ENCODE measurements around the gene SINHCAF. TPM values are rescaled to one million over a fixed set of nuclear protein-coding genes. Genes with fewer than 3 reads are reported as not detected.

SINHCAF gene
- total and polyA plus RNA-seq, 12 donors: 5.7 to 16.9 (median 10.1) TPM

GRCh38 chr12:31280183-31280582 is 45.8 kb downstream of the SINHCAF start:
- Histone ChIP-seq H3K9me3 (peaks cover 0 to 7% (median 0%) of the 10 kb centered on the region in 11 donors), H3K27ac (no peak overlapping the region), H3K27me3 (no peaks in the 10 kb centered on the region), H3K4me3 (no peak overlapping the region), H3K36me3 (peaks cover 0 to 58% (median 10%) of the 10 kb centered on the region in 9 donors), H3K4me1 (no peaks in the 10 kb centered on the region)
- ATAC-seq: no peak
- DNase-seq: no peak
- intact Hi-C loops (cut with DNase I): no loop called here
- TF ChIP-seq CTCF (IDR thresholded peaks at IDR 0.05): no peak

- Histone ChIP-seq H3K27me3 (no peaks in the 10 kb centered on the region), H3K4me1 (no peaks in the 10 kb centered on the region), H3K36me3 (peaks cover 0 to 51% (median 8%) of the 10 kb centered on the region in 9 donors), H3K4me3 (no peak overlapping the region), H3K27ac (no peak overlapping the region), H3K9me3 (peaks cover 0 to 2% (median 0%) of the 10 kb centered on the region in 11 donors)
- no peak for DNase-seq
- intact Hi-C loops (cut with DNase I): loop anchor here in 2 of 10 donors (10.0 kb wide), 2 partner anchors 425 to 435 kb away; no protein-coding TSS in a partner anchor
- TF ChIP-seq CTCF (IDR thresholded peaks at IDR 0.05): no peak
- ATAC-seq: no peak
- WGBS, 2 donors: 83 to 95% methylated on average over 8 of the region's 8 CpGs
Measured at GRCh38 chr12:31279390-31279924, 46.5 kb downstream of the SINHCAF start.

DNA sequence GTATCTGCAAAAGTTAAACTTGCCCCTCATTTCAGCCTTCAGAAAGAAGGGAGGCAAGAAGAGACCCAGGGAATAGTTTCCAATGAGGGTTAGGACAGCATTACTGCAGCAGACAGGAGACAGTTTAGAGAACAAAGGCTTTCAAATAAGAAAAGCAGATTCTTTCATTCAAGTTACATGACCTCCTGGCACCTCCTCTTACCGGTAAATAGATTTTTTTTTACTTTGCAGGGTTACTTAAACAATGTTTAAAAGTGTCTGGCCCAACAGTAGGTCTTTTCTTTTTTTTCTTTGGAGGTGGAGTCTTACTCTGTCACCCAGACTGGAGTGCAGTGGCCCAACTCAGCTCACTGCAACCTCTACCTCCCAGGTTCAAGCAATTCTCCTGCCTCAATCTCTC is 47.1 kb downstream of the SINHCAF start:
- H3K9me3 ChIP-seq: no peaks in the 10 kb centered on the region
- H3K36me3 ChIP-seq: peaks cover 0 to 44% (median 5%) of the 10 kb centered on the region in 9 donors
- intact Hi-C loops (cut with DNase I): loop anchor here in 2 of 10 donors (10.0 kb wide), 2 partner anchors 424 to 434 kb away; no protein-coding TSS in a partner anchor
- H3K27ac ChIP-seq: no peak overlapping the region
- no peak for DNase-seq
- ATAC-seq: no peak
- H3K4me1 ChIP-seq: no peaks in the 10 kb centered on the region
- 69 to 81% methylated on average over 1 of the region's 1 CpG for WGBS, 2 donors
- no peaks in the 10 kb centered on the region for H3K27me3 ChIP-seq
- no peak overlapping the region for H3K4me3 ChIP-seq
- TF ChIP-seq CTCF (IDR thresholded peaks at IDR 0.05): no peak

- H3K4me1 ChIP-seq: no peaks in the 10 kb centered on the region
- 86 to 88% methylated on average over 4 of the region's 4 CpGs for whole genome bisulfite sequencing, 2 donors
- ATAC-seq (no peak), DNase-seq (no peak)
- no peaks in the 10 kb centered on the region for H3K27me3 ChIP-seq
- no peak overlapping the region for H3K27ac ChIP-seq
- intact Hi-C loops (cut with DNase I): loop anchor here in 2 of 10 donors (10.0 kb wide), 2 partner anchors 424 to 434 kb away; no protein-coding TSS in a partner anchor
- peaks cover 0 to 43% (median 5%) of the 10 kb centered on the region in 9 donors for H3K36me3 ChIP-seq
- TF ChIP-seq CTCF (IDR thresholded peaks at IDR 0.05): no peak
- H3K9me3 ChIP-seq: no peaks in the 10 kb centered on the region
- no peak overlapping the region for H3K4me3 ChIP-seq
Measured at GRCh38 chr12:31278424-31278823, 47.5 kb downstream of the SINHCAF start.

Measured in heart right ventricle (tissue), 16 donors.